H9 (cell line): ENCODE measurements around the gene HERC4. TPM values are rescaled to one million over a fixed set of nuclear protein-coding genes. Genes with fewer than 3 reads are reported as not detected.

Experiments
- DNase-seq: peaks from one replicate; pipeline ENCODE4 v3.0.0-alpha.2; 2017
- H2AFZ ChIP-seq: one replicate; pipeline ENCODE4 v1.6.1; 2013; ENCODE audit warnings: mild to moderate bottlenecking, low read length, control low read depth, moderate library complexity
- H2AK5ac ChIP-seq: 2 replicates; pipeline ENCODE4 v1.6.1; 2013; ENCODE audit warnings: low read length, control low read depth, mixed read lengths; ENCODE audit not compliant: insufficient read length
- H2BK120ac ChIP-seq: one replicate; pipeline ENCODE4 v1.6.1; 2013; ENCODE audit warnings: low read depth, mild to moderate bottlenecking, low read length, control low read depth, inconsistent platforms; ENCODE audit not compliant: poor library complexity, severe bottlenecking
- H2BK12ac ChIP-seq: 2 replicates; pipeline ENCODE4 v1.6.1; 2013; ENCODE audit warnings: low read length, control low read depth, mixed read lengths, low read depth; ENCODE audit not compliant: insufficient read length
- H2BK15ac ChIP-seq: 2 replicates; pipeline ENCODE4 v1.6.1; 2013; ENCODE audit warnings: low read depth, low read length, control low read depth
- H2BK20ac ChIP-seq: one replicate; pipeline ENCODE4 v1.6.1; 2013; ENCODE audit warnings: low read depth, mild to moderate bottlenecking, low read length, control low read depth, inconsistent platforms; ENCODE audit not compliant: poor library complexity, severe bottlenecking
- H2BK5ac ChIP-seq: 2 replicates; pipeline ENCODE4 v1.6.1; 2013; ENCODE audit warnings: low read length, control low read depth, mixed read lengths; ENCODE audit not compliant: insufficient read length
- H3K14ac ChIP-seq: 2 replicates; pipeline ENCODE4 v1.6.1; 2013; ENCODE audit warnings: low read length, control low read depth; ENCODE audit not compliant: insufficient read depth
- H3K18ac ChIP-seq: 2 replicates; pipeline ENCODE4 v1.6.1; 2013; ENCODE audit warnings: low read depth, mild to moderate bottlenecking, mixed read lengths, low read length, control low read depth; ENCODE audit not compliant: insufficient read length
- H3K23ac ChIP-seq: 2 replicates; pipeline ENCODE4 v1.6.1; 2013; ENCODE audit warnings: low read length, control low read depth, mixed read lengths, low read depth; ENCODE audit not compliant: insufficient read length
- H3K23me2 ChIP-seq: 2 replicates; pipeline ENCODE4 v1.6.1; 2013; ENCODE audit warnings: low read depth, mild to moderate bottlenecking, mixed read lengths, low read length, control low read depth; ENCODE audit not compliant: insufficient read length, poor library complexity, severe bottlenecking
- H3K27ac ChIP-seq: 2 replicates; pipeline ENCODE4 v1.5.1; 2013; ENCODE audit warnings: low read length, control low read depth, mixed read lengths, low read depth; ENCODE audit not compliant: insufficient read length
- H3K27me3 ChIP-seq: 2 replicates; pipeline ENCODE4 v1.6.1; 2013; ENCODE audit warnings: low read length, control low read depth, inconsistent platforms; ENCODE audit not compliant: insufficient read depth
- H3K4ac ChIP-seq: 2 replicates; pipeline ENCODE4 v1.6.1; 2013; ENCODE audit warnings: low read depth, mild to moderate bottlenecking, control low read depth, inconsistent platforms, low read length, moderate library complexity
- H3K4me1 ChIP-seq: 2 replicates; pipeline ENCODE4 v1.6.1; 2013; ENCODE audit warnings: low read length, control low read depth, inconsistent platforms; ENCODE audit not compliant: insufficient read depth
- H3K4me2 ChIP-seq: 2 replicates; pipeline ENCODE4 v1.6.1; 2013; ENCODE audit warnings: low read length, control low read depth, mixed read lengths; ENCODE audit not compliant: insufficient read length, insufficient read depth
- H3K56ac ChIP-seq: 2 replicates; pipeline ENCODE4 v1.6.1; 2013; ENCODE audit warnings: low read depth, mild to moderate bottlenecking, mixed read lengths, low read length, control low read depth; ENCODE audit not compliant: insufficient read length
- H3K79me1 ChIP-seq: 2 replicates; pipeline ENCODE4 v1.6.1; 2013; ENCODE audit warnings: low read depth, mild to moderate bottlenecking, moderate library complexity, low read length, control low read depth, inconsistent platforms; ENCODE audit not compliant: insufficient read depth, poor library complexity, severe bottlenecking
- H3K79me2 ChIP-seq: 2 replicates; pipeline ENCODE4 v1.6.1; 2013; ENCODE audit warnings: low read length, control low read depth, inconsistent platforms; ENCODE audit not compliant: insufficient read depth
- H3K9ac ChIP-seq: 2 replicates; pipeline ENCODE4 v1.6.1; 2013; ENCODE audit warnings: low read length, control low read depth, mixed read lengths; ENCODE audit not compliant: insufficient read length; ENCODE audit errors: extremely low read depth
- H3K9me3 ChIP-seq: one replicate; pipeline ENCODE4 v1.6.1; 2013; ENCODE audit warnings: low read depth, low read length, inconsistent platforms; ENCODE audit not compliant: control insufficient read depth
- H3T11ph ChIP-seq: one replicate; pipeline ENCODE4 v1.6.1; 2013; ENCODE audit warnings: mild to moderate bottlenecking, low read length, control low read depth, inconsistent platforms
- H4K20me1 ChIP-seq: one replicate; pipeline ENCODE4 v1.6.1; 2013; ENCODE audit not compliant: control insufficient read depth, insufficient read length, insufficient read depth
- H4K5ac ChIP-seq: 2 replicates; pipeline ENCODE4 v1.6.1; 2013; ENCODE audit warnings: low read depth, mild to moderate bottlenecking, mixed read lengths, low read length, control low read depth; ENCODE audit not compliant: insufficient read length
- H4K8ac ChIP-seq: replicated peaks from 2 replicates; pipeline ENCODE4 v1.6.1; 2013; ENCODE audit warnings: low read length, control low read depth, mixed read lengths, low read depth; ENCODE audit not compliant: insufficient read length
- H4K91ac ChIP-seq: 2 replicates; pipeline ENCODE4 v1.6.1; 2013; ENCODE audit warnings: low read depth, mild to moderate bottlenecking, moderate library complexity, mixed read lengths, low read length, control low read depth; ENCODE audit not compliant: insufficient read length
- H3K27ac Mint-ChIP-seq, 3 experiments: 2 replicates in 2 of 3; 3 replicates in 1 of 3; pipeline ENCODE4 v1.8.0; 2020 to 2021; ENCODE audit warnings: mixed read lengths in 3 of 3, mild to moderate bottlenecking in 1 of 3, moderate library complexity in 1 of 3
- H3K27me3 Mint-ChIP-seq: 2 replicates; pipeline ENCODE4 v1.8.0; 2021; ENCODE audit warnings: low read depth, mild to moderate bottlenecking, moderate library complexity, mixed read lengths
- H3K36me3 Mint-ChIP-seq, 3 experiments: 2 replicates in 2 of 3; 3 replicates in 1 of 3; pipeline ENCODE4 v1.8.0; 2020 to 2021; ENCODE audit warnings: low read depth in 3 of 3, mixed read lengths in 3 of 3; ENCODE audit not compliant: insufficient read depth in 1 of 3
- H3K4me1 Mint-ChIP-seq, 2 experiments: 2 replicates each; pipeline ENCODE4 v1.8.0; 2020; ENCODE audit warnings: mixed read lengths in 2 of 2
- H3K4me3 Mint-ChIP-seq, 2 experiments: 2 replicates in 1 of 2; 3 replicates in 1 of 2; pipeline ENCODE4 v1.8.0; 2020 to 2021; ENCODE audit warnings: mild to moderate bottlenecking in 2 of 2, mixed read lengths in 2 of 2, moderate library complexity in 1 of 2
- H3K9me3 Mint-ChIP-seq, 2 experiments: 2 replicates in 1 of 2; 3 replicates in 1 of 2; pipeline ENCODE4 v1.8.0; 2020; ENCODE audit warnings: mild to moderate bottlenecking in 2 of 2, mixed read lengths in 2 of 2, moderate library complexity in 1 of 2
- WGBS: extraction: QIAGEN DNeasy Blood & Tissue Kit; methylation state at CpG from one replicate; pipeline ENCODE4 v1.1.7; 2013; ENCODE audit warnings: missing lambda C conversion rate, low lambda C conversion rate, mixed read lengths; ENCODE audit not compliant: insufficient read length; ENCODE audit errors: extremely low coverage; 5-methylcytosine and 5-hydroxymethylcytosine counted together
- total RNA-seq: library from RNA; stranded (reverse); gene quantifications from 2 replicates; pipeline ENCODE4 v1.2.1, GENCODE V29; 2021
- TF ChIP-seq, protein P1 (sequence below): fragments of 200-600 bp; sonication (generic); conservative IDR thresholded peaks from 3 replicates; pipeline ENCODE4 v1.8.0; 2021; ENCODE audit warnings: antibody characterized with exemption, mild to moderate bottlenecking

Gene HERC4
- total RNA-seq, 1 experiment from 2014 or later = 24.5 TPM

GRCh38 chr10:67921065-67921464, 154.0 kb downstream of the HERC4 start:
- Histone ChIP-seq H2BK20ac (no peak overlapping the region), H3K9ac (no peak overlapping the region), H3T11ph (no peak overlapping the region), H3K4me2 (no peak overlapping the region), H3K4ac (no peak overlapping the region), H3K27ac (no peak overlapping the region), H4K91ac (no peak overlapping the region), H2BK12ac (no peak overlapping the region), H4K5ac (no peak overlapping the region), H3K56ac (no peak overlapping the region), H3K23ac (no peak overlapping the region), H4K8ac (no peak overlapping the region), H3K79me1 (no peaks in the 10 kb centered on the region), H2AK5ac (no peak overlapping the region), H3K23me2 (no peaks in the 10 kb centered on the region), H2AFZ (no peak overlapping the region), H2BK15ac (no peak overlapping the region), H3K14ac (no peak overlapping the region), H3K9me3 (no peaks in the 10 kb centered on the region), H2BK5ac (no peak overlapping the region), H3K18ac (no peak overlapping the region), H2BK120ac (no peak overlapping the region), H3K4me1 (no peaks in the 10 kb centered on the region), H3K27me3 (no peaks in the 10 kb centered on the region), H3K79me2 (no peaks in the 10 kb centered on the region), H4K20me1 (no peaks in the 10 kb centered on the region)
- H3K4me3 Mint-ChIP-seq = no peak overlapping the region
- H3K36me3 Mint-ChIP-seq = peaks cover 2 to 21% (median 13%) of the 10 kb centered on the region in 3 experiments; a peak in 5 of 7 replicates
- TF ChIP-seq, protein P1, sequence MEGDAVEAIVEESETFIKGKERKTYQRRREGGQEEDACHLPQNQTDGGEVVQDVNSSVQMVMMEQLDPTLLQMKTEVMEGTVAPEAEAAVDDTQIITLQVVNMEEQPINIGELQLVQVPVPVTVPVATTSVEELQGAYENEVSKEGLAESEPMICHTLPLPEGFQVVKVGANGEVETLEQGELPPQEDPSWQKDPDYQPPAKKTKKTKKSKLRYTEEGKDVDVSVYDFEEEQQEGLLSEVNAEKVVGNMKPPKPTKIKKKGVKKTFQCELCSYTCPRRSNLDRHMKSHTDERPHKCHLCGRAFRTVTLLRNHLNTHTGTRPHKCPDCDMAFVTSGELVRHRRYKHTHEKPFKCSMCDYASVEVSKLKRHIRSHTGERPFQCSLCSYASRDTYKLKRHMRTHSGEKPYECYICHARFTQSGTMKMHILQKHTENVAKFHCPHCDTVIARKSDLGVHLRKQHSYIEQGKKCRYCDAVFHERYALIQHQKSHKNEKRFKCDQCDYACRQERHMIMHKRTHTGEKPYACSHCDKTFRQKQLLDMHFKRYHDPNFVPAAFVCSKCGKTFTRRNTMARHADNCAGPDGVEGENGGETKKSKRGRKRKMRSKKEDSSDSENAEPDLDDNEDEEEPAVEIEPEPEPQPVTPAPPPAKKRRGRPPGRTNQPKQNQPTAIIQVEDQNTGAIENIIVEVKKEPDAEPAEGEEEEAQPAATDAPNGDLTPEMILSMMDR = no peak
- H3K4me1 Mint-ChIP-seq = peaks cover 10% of the 10 kb centered on the region in 2 experiments
- no peak for DNase-seq
- no peaks in the 10 kb centered on the region for H3K27me3 Mint-ChIP-seq
- no peaks in the 10 kb centered on the region for H3K9me3 Mint-ChIP-seq
- 0 out of 7 replicates have a peak overlapping the region, but pooled peaks of 1 of the 3 experiments have one; percentile 72 for H3K27ac Mint-ChIP-seq
- no CpG with 5 or more reads among the region's 1 CpG for WGBS
